ENCODE results near the gene PLCZ1.

The PLCZ1 gene

DNA sequence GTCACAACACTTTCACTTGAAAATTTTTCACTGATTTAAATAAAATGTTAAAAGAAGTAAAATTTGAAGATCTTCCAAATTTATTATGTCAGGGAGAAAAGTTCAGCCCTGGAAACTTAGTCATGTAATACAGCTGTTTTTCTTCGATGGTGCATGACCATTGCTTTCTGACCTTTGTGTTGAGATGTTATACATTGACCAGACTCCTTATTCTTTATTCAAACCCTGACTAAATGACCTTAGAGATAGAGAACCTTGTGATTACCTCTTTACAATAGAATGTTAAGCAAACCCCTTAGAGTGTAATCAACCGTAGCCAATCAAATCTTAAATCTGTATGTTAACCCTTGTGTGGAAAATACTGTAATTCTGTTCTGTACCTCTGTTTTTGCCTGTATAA lies 34.5 kb downstream of the PLCZ1 start:
- TF ChIP-seq SIN3A (IDR thresholded peaks at IDR 0.05; ENCODE audit: borderline replicate concordance, insufficient read depth, low read length) (no peak), FOXP2 (optimal IDR thresholded peaks at IDR 0.05; ENCODE audit: borderline replicate concordance, extremely low read depth, extremely low read length, insufficient read depth) (no peak), TAF1 (IDR thresholded peaks at IDR 0.05; ENCODE audit: borderline replicate concordance, insufficient read depth, low read length) (no peak), POLR2AphosphoS5 (IDR thresholded peaks at IDR 0.05; ENCODE audit: low read depth, low read length) (no peak)
- TF ChIP-seq, protein P1, sequence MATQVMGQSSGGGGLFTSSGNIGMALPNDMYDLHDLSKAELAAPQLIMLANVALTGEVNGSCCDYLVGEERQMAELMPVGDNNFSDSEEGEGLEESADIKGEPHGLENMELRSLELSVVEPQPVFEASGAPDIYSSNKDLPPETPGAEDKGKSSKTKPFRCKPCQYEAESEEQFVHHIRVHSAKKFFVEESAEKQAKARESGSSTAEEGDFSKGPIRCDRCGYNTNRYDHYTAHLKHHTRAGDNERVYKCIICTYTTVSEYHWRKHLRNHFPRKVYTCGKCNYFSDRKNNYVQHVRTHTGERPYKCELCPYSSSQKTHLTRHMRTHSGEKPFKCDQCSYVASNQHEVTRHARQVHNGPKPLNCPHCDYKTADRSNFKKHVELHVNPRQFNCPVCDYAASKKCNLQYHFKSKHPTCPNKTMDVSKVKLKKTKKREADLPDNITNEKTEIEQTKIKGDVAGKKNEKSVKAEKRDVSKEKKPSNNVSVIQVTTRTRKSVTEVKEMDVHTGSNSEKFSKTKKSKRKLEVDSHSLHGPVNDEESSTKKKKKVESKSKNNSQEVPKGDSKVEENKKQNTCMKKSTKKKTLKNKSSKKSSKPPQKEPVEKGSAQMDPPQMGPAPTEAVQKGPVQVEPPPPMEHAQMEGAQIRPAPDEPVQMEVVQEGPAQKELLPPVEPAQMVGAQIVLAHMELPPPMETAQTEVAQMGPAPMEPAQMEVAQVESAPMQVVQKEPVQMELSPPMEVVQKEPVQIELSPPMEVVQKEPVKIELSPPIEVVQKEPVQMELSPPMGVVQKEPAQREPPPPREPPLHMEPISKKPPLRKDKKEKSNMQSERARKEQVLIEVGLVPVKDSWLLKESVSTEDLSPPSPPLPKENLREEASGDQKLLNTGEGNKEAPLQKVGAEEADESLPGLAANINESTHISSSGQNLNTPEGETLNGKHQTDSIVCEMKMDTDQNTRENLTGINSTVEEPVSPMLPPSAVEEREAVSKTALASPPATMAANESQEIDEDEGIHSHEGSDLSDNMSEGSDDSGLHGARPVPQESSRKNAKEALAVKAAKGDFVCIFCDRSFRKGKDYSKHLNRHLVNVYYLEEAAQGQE (IDR thresholded peaks at IDR 0.05; ENCODE audit: insufficient read depth in 1 of 2, low read depth in 2 of 2, low read length in 2 of 2), result no peak

DNA sequence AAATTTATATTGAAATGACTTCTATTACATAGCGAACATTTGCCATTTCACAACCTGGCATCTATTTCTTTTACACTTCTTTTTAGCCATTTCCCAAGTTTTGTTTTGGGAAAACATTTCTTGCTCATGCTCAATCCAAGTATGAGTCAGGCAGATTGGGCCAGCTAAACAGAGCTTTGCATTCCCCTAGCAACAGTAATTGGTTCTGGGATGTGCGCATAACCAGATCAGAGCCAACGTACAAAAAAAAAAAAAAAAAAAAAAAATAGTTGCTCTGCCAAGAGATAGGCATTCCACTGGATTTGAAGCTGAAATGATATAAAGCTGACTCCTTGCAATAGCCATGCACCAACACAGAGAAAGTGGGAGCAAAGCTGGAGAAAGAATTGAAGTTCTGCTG lies 37.5 kb downstream of the PLCZ1 start:
- no peak for TF ChIP-seq POLR2AphosphoS5 (IDR thresholded peaks at IDR 0.05; ENCODE audit: low read depth, low read length)
- no peak for TF ChIP-seq FOXP2 (optimal IDR thresholded peaks at IDR 0.05; ENCODE audit: borderline replicate concordance, extremely low read depth, extremely low read length, insufficient read depth)
- TF ChIP-seq SIN3A (IDR thresholded peaks at IDR 0.05; ENCODE audit: borderline replicate concordance, insufficient read depth, low read length), result no peak

DNA sequence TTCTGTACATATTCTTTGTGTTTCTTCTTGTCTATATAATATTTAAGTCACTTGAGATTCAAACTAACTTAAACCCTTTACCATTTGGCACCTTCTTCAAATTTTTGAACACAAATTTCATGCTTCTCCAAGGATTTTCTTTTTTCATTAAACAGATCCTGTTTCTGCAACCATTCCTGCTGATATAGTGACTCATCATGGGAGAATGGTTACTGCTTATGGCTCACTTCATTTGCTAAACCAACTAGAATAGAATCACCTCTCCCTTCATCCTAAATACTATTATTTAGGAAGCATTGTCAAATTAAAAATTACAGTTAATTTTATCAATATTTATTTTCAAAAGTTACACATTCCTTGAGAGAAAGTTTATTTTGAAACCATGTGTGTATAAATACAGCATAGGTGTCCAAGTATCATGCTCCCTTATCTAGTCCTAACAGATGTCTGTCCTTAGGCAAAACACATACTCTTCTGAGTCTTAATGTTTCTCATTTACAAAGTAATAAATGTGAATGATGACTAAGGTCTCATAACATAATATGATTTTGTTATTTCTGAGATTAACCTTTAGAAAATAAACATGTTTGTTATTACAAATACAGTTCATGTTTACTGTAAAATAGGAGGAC lies 40.7 kb downstream of the PLCZ1 start:
- TF ChIP-seq FOXP2 (optimal IDR thresholded peaks at IDR 0.05; ENCODE audit: borderline replicate concordance, extremely low read depth, extremely low read length, insufficient read depth), result no peak
- TF ChIP-seq, protein P1 (IDR thresholded peaks at IDR 0.05; ENCODE audit: insufficient read depth in 1 of 2, low read depth in 2 of 2, low read length in 2 of 2), result no peak

DNA sequence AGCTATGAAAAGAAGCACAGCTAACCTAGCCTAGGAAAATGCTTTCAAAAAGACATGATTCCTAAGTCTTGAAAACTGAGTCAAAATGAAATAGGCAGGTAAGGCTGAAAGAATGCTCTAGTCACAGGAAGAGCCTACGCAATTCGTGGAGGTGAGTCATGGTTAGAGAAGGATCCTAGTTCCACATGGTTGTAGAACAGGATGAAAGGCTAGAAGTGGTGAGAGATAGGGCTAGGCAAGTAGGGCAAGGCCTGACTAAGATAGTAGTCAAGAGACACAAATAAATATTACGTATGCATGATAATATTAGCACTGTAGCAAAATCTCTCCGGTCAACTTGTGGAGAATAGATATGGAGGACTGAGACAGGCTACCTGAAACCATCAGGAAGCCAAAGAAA lies 47.2 kb downstream of the PLCZ1 start:
- TF ChIP-seq FOXP2 (optimal IDR thresholded peaks at IDR 0.05; ENCODE audit: borderline replicate concordance, extremely low read depth, extremely low read length, insufficient read depth) (no peak), TAF1 (IDR thresholded peaks at IDR 0.05; ENCODE audit: borderline replicate concordance, insufficient read depth, low read length) (no peak), POLR2AphosphoS5 (IDR thresholded peaks at IDR 0.05; ENCODE audit: low read depth, low read length) (no peak)
- TF ChIP-seq, protein P1 (IDR thresholded peaks at IDR 0.05; ENCODE audit: insufficient read depth in 1 of 2, low read depth in 2 of 2, low read length in 2 of 2), result no peak

- TF ChIP-seq, protein P1 (IDR thresholded peaks at IDR 0.05; ENCODE audit: insufficient read depth in 1 of 2, low read depth in 2 of 2, low read length in 2 of 2), result no peak
- no peak for TF ChIP-seq TAF1 (IDR thresholded peaks at IDR 0.05; ENCODE audit: borderline replicate concordance, insufficient read depth, low read length)
- no peak for TF ChIP-seq SIN3A (IDR thresholded peaks at IDR 0.05; ENCODE audit: borderline replicate concordance, insufficient read depth, low read length)
- no peak for TF ChIP-seq POLR2AphosphoS5 (IDR thresholded peaks at IDR 0.05; ENCODE audit: low read depth, low read length)
- TF ChIP-seq FOXP2 (optimal IDR thresholded peaks at IDR 0.05; ENCODE audit: borderline replicate concordance, extremely low read depth, extremely low read length, insufficient read depth), result no peak
Measured at GRCh38 chr12:18689771-18690170, 48.0 kb downstream of the PLCZ1 start.
